ENCODE measurements around the gene USP6NL. TPM values are rescaled to one million over a fixed set of nuclear protein-coding genes. Genes with fewer than 3 reads are reported as not detected.

USP6NL gene
- total and polyA plus RNA-seq, 5 experiments from 2014 or later: 2.3 to 7.9 (median 5.4) TPM

Other genes starting within 250 kb of the USP6NL start
- gene ECHDC3, start 130.7 kb upstream of the USP6NL start, total RNA-seq: under 1 TPM; 0.65 to 0.74 TPM
- 1 to 10 TPM in 1 of 3 donors, under 1 TPM in 2; 0.14 to 1.7 (median 0.55) TPM for gene ECHDC3, start 130.7 kb upstream of the USP6NL start, polyA plus RNA-seq
- gene PROSER2, start 211.7 kb upstream of the USP6NL start, total RNA-seq: under 1 TPM; 0.83 to 0.93 TPM
- gene PROSER2, start 211.7 kb upstream of the USP6NL start, polyA plus RNA-seq: under 1 TPM in 2 of 3 donors, not detected in 1; 0.31 to 0.39 TPM